GM19455 (cell line): Measurements from ENCODE around the gene CNTFR.

ENCODE experiments used
- ATAC-seq: cut with Tn5 transposase; IDR thresholded peaks from one replicate; pipeline ENCODE4 v1.9.1; 2021; ENCODE audit not compliant: unreplicated experiment

Gene CNTFR

DNA sequence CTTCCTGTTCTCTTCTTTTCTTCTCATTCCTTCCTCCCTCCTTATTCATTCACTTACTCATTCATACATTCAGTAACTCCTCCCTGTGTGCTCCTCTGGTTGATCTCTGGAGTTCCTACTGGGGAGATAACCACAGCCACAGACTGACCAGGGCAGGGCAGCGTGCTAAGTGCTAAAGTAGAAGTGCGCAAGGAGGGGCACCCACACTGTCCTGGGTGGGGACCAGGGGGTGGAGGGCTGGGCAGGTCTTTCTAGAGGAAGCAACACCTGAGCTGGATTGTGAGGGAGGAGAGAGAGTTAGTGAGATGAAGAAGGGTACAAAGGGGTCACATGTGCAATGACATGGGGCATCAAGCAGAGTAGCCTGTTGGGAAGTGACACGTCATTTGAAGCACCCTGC is 80.6 kb downstream of the CNTFR start:
- no peak for ATAC-seq

DNA sequence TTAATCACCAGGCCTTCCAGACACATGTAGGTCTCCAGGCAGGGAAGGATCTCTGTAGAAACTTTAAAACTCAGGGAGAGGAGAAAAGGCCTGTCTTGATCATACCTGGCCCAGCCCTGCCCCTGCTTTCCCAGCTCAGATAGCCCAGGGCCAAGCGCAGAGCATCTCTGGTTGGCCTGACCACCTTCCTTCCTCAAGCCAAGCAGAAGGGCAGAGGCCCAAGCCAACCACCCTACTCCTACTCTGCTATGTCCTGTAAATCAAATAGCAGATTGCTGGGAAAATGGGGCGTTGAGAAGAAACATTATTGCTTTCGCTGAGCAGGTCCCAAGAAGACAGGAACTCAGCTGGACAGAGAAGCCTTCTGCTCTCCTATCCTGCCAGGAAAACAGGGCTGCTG is 81.1 kb downstream of the CNTFR start:
- ATAC-seq = no peak

DNA sequence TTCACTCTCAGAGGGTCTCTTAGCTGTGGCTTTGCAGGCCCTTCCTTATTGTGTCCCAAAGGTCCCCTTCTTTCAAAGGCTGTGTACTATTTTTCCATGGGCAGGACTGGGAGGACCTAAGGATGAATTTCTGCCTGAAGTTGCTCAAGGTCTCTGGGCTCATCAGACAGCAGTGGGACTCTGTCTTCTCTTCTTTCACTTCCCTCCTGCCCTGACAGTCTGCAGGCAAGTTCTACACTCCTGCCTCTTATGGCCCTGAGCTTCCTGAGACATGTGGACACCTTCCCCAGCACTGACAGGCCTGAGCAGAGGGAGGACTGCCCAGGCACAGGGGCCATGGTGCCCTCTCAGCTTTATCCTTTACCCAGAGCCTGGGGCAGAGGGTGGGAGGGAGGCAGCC is 81.6 kb downstream of the CNTFR start:
- ATAC-seq = no peak

DNA sequence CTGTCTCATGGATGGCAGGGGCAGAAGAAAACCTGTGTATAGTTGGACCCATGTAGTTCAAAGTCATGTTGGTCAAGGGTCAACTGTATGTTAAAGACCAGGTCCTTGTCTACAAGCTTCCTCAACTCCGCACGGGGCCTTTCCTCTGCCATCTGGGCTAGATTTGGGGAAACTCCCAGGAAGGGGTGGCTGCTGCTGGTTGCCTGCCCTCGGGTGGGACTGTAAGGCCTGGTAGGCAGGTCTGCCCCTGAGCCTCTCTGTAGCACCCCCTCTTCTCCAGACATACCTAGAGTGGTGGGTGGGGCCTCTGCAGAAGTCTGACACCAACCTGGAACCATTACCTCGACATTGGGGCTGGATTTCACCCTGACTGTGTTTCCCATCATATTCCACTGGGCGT is 82.0 kb downstream of the CNTFR start:
- no peak for ATAC-seq

DNA sequence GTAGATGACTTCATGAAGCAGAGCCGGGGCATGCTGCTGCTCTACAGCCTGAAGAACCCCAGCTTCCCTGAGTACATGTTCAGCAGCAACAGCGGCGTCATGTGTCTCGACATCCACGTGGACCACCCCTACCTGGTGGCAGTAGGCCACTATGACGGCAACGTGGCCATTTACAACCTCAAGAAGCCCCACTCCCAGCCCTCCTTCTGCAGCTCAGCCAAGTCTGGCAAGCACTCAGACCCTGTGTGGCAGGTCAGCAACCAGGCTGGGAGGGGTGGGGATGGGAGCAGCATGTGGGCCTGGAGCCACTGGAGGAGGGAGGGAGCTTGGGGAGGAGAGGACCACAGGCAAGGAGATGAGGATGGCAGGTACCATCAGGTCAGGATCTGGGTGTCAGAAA is 82.9 kb downstream of the CNTFR start:
- ATAC-seq = no peak

DNA sequence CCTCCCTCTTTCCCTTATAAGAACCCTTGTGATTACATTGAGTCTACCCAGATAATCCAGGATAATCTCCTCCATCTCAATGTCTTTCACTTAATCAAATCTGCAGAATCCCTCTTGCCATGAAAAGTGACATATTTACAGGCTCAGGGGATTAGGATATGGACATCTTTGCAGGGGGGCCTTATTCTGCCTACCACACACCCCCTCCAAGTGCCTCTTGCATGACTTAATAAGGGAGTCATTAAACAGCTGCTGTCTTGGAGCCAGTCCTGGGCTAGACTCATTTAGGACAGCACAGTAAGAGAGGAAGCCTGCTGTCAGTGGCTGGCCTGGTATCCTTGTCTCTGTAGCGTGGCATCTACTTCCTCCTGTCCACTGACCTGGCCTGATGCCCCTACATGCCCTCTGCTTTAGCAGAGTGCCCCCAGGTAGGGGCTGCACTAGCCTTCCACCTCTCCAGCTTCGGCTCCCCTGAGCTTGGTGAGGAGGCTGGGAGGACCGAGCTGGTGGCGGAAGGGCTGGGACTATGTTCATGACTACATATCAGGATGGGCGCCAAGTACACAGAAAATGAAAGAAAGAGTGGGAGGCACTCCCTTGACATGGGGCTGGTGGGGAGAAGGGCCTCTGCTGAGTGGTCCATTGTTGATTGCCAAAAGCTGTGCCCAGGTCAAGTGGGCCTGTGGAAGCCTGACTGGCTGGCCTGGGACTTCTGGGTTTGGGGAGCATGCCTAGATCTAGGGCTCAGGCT is 84.0 kb downstream of the CNTFR start:
- ATAC-seq = no peak

DNA sequence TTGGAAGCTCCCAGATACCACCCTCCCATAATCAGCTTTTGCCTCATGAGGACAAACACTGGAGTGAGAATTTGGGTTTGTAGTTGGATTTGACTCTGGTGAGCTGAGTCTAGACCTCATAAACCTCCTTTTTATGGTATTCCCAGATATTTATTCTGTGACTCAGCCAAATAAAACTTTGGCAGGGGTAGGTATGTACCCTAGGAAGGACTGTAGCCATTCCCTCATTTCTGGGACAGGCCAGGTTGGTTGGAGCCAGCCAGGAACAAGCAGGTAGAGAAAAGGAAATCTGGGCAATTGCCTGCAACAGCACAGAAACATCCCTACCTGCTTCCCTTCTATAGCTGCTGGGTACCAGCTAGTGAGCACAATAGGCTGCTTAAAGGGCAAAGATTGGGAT is 86.1 kb downstream of the CNTFR start:
- ATAC-seq = no peak

DNA sequence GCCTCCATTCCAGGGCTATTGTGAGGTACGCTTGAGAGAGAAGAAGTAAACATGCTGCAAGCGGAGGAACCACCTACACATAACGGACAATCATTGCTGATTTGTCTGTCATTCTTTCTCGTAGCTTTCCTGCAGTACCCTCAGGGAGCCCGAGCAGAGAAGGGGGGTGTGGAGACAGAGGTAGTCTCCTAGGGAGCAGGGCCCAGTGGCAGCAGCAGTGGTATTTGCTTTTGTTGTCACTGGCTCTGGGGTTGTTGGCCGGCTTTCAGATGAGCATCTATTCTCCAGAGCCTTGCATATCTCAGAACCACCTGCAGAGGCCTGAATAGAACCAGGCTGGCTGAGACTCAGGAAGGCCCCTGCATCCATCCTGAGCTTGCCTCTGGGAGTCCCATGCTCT is 86.6 kb downstream of the CNTFR start:
- ATAC-seq = no peak

DNA sequence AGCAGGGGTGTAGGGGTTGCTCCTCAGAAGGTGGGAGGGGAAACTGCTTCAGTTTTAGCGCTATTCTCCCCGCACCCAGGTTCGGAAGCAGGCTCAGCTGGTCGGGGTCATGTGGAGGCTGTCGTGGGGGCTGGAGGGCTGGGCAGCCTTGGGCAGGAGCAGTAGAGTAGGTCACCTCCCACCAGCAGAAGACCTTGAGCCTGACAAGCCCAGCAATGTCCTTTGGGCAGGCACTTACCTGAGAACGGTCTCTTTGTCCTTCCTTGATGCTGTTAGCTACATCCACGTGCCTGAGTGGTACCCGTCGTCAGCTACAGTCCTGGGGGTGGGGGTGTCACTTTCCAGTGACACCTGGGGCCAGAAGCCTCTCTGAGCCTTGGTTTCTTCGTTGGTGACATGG is 87.1 kb downstream of the CNTFR start:
- ATAC-seq = no peak

DNA sequence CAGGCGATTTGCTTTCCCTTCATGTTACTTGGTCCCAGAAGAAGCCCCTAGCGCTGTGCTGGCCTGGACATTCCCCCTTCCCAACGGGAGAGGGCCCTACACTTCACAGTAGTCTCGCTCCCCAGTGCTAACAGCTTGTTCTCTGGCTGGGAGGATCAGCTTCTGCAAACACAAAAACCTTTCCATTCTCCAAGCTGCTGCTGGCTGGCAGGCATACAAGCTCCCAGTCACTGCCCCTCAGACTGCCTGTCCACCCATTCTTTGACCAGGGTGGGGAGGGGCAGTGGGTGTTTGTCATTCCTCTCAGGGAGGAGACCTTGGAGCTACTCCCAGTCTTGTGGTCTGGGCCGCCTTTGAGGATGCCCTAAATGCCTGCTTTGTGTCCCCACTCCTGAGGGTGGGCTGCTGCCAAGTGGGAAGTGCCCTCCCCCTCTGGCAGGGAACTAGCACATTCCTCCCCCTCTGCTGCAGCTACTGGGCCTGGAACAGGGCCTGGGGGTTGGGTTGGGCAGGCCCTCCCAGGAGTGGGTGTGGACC is 87.6 kb downstream of the CNTFR start:
- no peak for ATAC-seq
